ENCODE results near the gene FOXP1. TPM values are rescaled to one million over a fixed set of nuclear protein-coding genes. Genes with fewer than 3 reads are reported as not detected.

Gene FOXP1
- total RNA-seq, 1 donor from 2014 or later = 41.2 TPM

DNA sequence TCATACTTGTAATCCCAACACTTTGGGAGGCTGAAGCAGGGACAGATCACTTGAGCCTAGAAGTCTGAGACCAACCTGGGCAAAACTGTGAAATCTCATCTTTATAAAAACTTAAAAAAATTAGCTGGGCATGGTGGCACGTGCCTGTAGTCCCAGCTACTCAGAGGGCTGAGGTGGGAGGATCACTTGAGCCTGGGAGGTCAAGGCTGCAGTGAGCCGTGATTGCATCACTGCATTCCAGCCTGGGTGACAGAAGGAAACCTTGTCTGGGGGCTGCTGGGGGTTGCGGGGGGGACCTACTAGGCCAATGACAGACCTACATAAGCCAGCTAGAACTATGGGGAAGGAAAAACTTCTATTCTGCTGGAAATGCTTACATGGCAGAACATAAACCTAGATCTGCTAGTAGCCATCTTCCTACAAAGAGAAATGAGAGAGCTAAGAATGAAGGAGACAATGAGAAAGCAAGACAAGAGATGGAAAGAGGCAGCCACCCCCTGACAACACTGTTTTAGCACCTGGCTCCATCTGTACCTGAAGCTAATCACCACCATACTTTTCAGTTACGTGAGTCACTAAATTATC lies 23.9 kb downstream of the FOXP1 start:
- TF ChIP-seq, protein P1, sequence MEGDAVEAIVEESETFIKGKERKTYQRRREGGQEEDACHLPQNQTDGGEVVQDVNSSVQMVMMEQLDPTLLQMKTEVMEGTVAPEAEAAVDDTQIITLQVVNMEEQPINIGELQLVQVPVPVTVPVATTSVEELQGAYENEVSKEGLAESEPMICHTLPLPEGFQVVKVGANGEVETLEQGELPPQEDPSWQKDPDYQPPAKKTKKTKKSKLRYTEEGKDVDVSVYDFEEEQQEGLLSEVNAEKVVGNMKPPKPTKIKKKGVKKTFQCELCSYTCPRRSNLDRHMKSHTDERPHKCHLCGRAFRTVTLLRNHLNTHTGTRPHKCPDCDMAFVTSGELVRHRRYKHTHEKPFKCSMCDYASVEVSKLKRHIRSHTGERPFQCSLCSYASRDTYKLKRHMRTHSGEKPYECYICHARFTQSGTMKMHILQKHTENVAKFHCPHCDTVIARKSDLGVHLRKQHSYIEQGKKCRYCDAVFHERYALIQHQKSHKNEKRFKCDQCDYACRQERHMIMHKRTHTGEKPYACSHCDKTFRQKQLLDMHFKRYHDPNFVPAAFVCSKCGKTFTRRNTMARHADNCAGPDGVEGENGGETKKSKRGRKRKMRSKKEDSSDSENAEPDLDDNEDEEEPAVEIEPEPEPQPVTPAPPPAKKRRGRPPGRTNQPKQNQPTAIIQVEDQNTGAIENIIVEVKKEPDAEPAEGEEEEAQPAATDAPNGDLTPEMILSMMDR (IDR thresholded peaks at IDR 0.05; ENCODE audit: borderline replicate concordance) = no peak
- H3K9me3 ChIP-seq (replicated peaks) = no peaks in the 10 kb centered on the region
- no peaks in the 10 kb centered on the region for H3K36me3 ChIP-seq
- no peak overlapping the region for H3K4me3 ChIP-seq
- peaks cover 13% of the 10 kb centered on the region for H3K4me1 ChIP-seq
- intact Hi-C loops (cut with micrococcal nuclease) = no loop called here
- DNase-seq = no peak
- no peaks in the 10 kb centered on the region for H3K27me3 ChIP-seq (ENCODE audit: low read depth)
- no peak overlapping the region for H3K27ac ChIP-seq (replicated peaks)

DNA sequence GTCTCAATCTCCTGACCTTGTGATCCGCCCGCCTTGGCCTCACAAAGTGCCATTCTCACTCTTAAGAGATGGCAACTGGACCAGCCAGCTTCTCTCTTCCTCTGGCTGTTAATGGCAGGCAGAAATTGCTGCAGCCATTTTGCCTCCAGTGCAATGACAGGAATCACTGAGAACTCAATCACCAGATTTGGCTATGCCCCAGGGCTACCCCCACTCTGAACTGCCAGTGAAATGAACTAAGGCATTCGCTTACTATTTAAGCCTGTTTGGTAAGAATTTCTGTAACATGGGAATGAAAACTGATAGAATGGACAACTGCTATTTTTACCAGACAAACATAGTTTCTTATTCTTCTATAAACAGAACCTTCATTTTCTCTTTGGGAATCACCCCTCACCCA lies 24.5 kb downstream of the FOXP1 start:
- intact Hi-C loops (cut with micrococcal nuclease) = no loop called here
- DNase-seq = no peak
- Histone ChIP-seq H3K36me3 (no peaks in the 10 kb centered on the region), H3K4me3 (no peak overlapping the region), H3K4me1 (peaks cover 7% of the 10 kb centered on the region), H3K27me3 (ENCODE audit: low read depth) (no peaks in the 10 kb centered on the region), H3K27ac (replicated peaks) (no peak overlapping the region), H3K9me3 (replicated peaks) (no peaks in the 10 kb centered on the region)
- TF ChIP-seq, protein P1 (IDR thresholded peaks at IDR 0.05; ENCODE audit: borderline replicate concordance) = no peak

- intact Hi-C loops (cut with micrococcal nuclease) = no loop called here
- Histone ChIP-seq H3K9me3 (replicated peaks) (no peaks in the 10 kb centered on the region), H3K4me3 (no peak overlapping the region), H3K4me1 (no peaks in the 10 kb centered on the region), H3K36me3 (no peaks in the 10 kb centered on the region), H3K27ac (replicated peaks) (no peak overlapping the region), H3K27me3 (ENCODE audit: low read depth) (no peaks in the 10 kb centered on the region)
- TF ChIP-seq, protein P1 (IDR thresholded peaks at IDR 0.05; ENCODE audit: borderline replicate concordance) = no peak
- DNase-seq = no peak
Measured at GRCh38 chr3:71554649-71555048, 28.9 kb downstream of the FOXP1 start.

- intact Hi-C loops (cut with micrococcal nuclease) = no loop called here
- H3K27ac ChIP-seq (replicated peaks) = no peak overlapping the region
Measured at GRCh38 chr3:71551311-71551919, 32.1 kb downstream of the FOXP1 start.

GRCh38 chr3:71549951-71550350 lies 33.6 kb downstream of the FOXP1 start:
- H3K4me1 ChIP-seq = no peaks in the 10 kb centered on the region

More at GRCh38 chr3:71551311-71551919, 32.1 kb downstream of the FOXP1 start:
- DNase-seq = no peak
- no peak overlapping the region for H3K4me3 ChIP-seq
- no peaks in the 10 kb centered on the region for H3K27me3 ChIP-seq (ENCODE audit: low read depth)
- no peaks in the 10 kb centered on the region for H3K9me3 ChIP-seq (replicated peaks)
- TF ChIP-seq, protein P1 (IDR thresholded peaks at IDR 0.05; ENCODE audit: borderline replicate concordance) = no peak
- H3K4me1 ChIP-seq = no peaks in the 10 kb centered on the region
- H3K36me3 ChIP-seq = no peaks in the 10 kb centered on the region

More at GRCh38 chr3:71549951-71550350, 33.6 kb downstream of the FOXP1 start:
- TF ChIP-seq, protein P1 (IDR thresholded peaks at IDR 0.05; ENCODE audit: borderline replicate concordance) = no peak
- no peaks in the 10 kb centered on the region for H3K9me3 ChIP-seq (replicated peaks)
- H3K27me3 ChIP-seq (ENCODE audit: low read depth) = no peaks in the 10 kb centered on the region
- intact Hi-C loops (cut with micrococcal nuclease) = no loop called here
- H3K27ac ChIP-seq (replicated peaks) = no peak overlapping the region
- no peak overlapping the region for H3K4me3 ChIP-seq
- no peaks in the 10 kb centered on the region for H3K36me3 ChIP-seq
- DNase-seq = no peak
